GM23338 (cell line): Measurements from ENCODE around the gene UBQLN4.

Experiments
- JUNB ChIP-seq: IDR thresholded peaks from one replicate; pipeline ENCODE4 v1.6.1; 2016; ENCODE audit warnings: antibody characterized with exemption; ENCODE audit not compliant: unreplicated experiment
- POLR2AphosphoS5 ChIP-seq: IDR thresholded peaks from 2 replicates; pipeline ENCODE4 v1.6.1; 2016; ENCODE audit warnings: antibody characterized with exemption, low read depth
- ZNF331 ChIP-seq: fragments of 250-450 bp; sonication (Bioruptor Pico); IDR thresholded peaks from 2 replicates; pipeline ENCODE4 v1.5.0; 2020; ENCODE audit warnings: low read depth, mild to moderate bottlenecking, moderate library complexity
- TF ChIP-seq, protein P1 (sequence below), 2 experiments: fragments of 200-600 bp in 1 of 2; sonication (generic) in 1 of 2; conservative IDR thresholded peaks; 2 replicates each; pipeline versions ENCODE4 v1.5.1 to v1.6.1; 2016 to 2017; ENCODE audit warnings: antibody characterized with exemption in 2 of 2, low read depth in 2 of 2, mild to moderate bottlenecking in 2 of 2, moderate library complexity in 1 of 2

DNA sequence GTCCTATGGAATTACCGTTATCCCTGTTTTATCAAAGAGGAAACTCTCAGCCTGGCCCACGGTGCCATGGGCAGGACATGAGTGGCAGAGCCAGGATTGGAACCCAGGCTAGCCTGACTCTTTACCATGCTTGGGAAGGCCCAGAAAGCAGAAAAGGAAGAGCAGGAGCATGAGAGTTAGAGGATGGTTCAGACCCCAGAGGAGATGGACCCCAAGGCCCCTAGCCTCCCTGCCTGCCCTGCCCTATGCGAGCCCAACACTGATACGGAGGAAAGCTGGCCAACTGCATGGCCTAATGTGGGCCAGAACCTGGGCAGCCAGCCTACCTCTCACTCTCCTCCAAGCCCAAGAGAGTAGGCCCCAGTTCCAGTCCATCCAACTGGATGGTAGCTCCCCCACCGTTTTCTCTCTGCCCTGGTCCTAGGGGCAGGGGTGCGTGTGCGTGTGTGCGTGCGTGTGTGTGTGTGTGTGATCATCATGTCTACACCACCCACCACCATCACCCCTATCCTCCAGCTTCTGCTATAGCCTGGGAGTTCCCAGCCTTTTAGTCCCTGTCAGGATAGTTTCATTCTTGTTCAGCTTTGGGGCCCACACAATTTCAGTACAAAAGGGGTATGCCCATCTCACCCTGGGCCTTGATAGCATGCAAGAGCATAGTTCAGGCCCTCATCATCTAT lies 44.0 kb upstream of the UBQLN4 start:
- TF ChIP-seq JUNB (no peak), ZNF331 (CRISPR knock-in tag) (no peak), POLR2AphosphoS5 (no peak)
- TF ChIP-seq, protein P1, sequence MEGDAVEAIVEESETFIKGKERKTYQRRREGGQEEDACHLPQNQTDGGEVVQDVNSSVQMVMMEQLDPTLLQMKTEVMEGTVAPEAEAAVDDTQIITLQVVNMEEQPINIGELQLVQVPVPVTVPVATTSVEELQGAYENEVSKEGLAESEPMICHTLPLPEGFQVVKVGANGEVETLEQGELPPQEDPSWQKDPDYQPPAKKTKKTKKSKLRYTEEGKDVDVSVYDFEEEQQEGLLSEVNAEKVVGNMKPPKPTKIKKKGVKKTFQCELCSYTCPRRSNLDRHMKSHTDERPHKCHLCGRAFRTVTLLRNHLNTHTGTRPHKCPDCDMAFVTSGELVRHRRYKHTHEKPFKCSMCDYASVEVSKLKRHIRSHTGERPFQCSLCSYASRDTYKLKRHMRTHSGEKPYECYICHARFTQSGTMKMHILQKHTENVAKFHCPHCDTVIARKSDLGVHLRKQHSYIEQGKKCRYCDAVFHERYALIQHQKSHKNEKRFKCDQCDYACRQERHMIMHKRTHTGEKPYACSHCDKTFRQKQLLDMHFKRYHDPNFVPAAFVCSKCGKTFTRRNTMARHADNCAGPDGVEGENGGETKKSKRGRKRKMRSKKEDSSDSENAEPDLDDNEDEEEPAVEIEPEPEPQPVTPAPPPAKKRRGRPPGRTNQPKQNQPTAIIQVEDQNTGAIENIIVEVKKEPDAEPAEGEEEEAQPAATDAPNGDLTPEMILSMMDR (conservative IDR thresholded peaks at IDR 0.05; ENCODE audit: low read depth in 2 of 2) = no peak
